Measurements from ENCODE around the gene DEFB110.

DEFB110 gene

GRCh38 chr6:49987749-49988148, 34.0 kb downstream of the DEFB110 start:
- TF ChIP-seq CTCF (IDR thresholded peaks at IDR 0.05; ENCODE audit: low read depth, low read length): no peak
- H3K4me3 ChIP-seq (replicated peaks in 1 of 2; ENCODE audit: low read depth in 2 of 2, low read length in 2 of 2): no peak overlapping the region

GRCh38 chr6:49986551-49986950, 35.2 kb downstream of the DEFB110 start:
- no peak for TF ChIP-seq CTCF (IDR thresholded peaks at IDR 0.05; ENCODE audit: low read depth, low read length)
- DNase-seq (ENCODE audit: low read depth in 2 of 2): no peak
- H3K4me3 ChIP-seq (replicated peaks in 1 of 2; ENCODE audit: low read depth in 2 of 2, low read length in 2 of 2): no peak overlapping the region

More at GRCh38 chr6:49987749-49988148, 34.0 kb downstream of the DEFB110 start:
- no peak for DNase-seq (ENCODE audit: low read depth in 2 of 2)

- no peak overlapping the region for H3K4me3 ChIP-seq (replicated peaks in 1 of 2; ENCODE audit: low read depth in 2 of 2, low read length in 2 of 2)
- TF ChIP-seq CTCF (IDR thresholded peaks at IDR 0.05; ENCODE audit: low read depth, low read length): no peak
- DNase-seq (ENCODE audit: low read depth in 2 of 2): no peak
These were observed 39.7 kb downstream of the DEFB110 start for GRCh38 chr6:49982046-49982445.

- DNase-seq (ENCODE audit: low read depth in 2 of 2): peak in 1 of 2 donors; percentile 15
- no peak overlapping the region for H3K4me3 ChIP-seq (replicated peaks in 1 of 2; ENCODE audit: low read depth in 2 of 2, low read length in 2 of 2)
- TF ChIP-seq CTCF (IDR thresholded peaks at IDR 0.05; ENCODE audit: low read depth, low read length): no peak
These were observed 40.9 kb downstream of the DEFB110 start for GRCh38 chr6:49980898-49981297.

GRCh38 chr6:49979584-49979983, 42.2 kb downstream of the DEFB110 start:
- no peak for TF ChIP-seq CTCF (IDR thresholded peaks at IDR 0.05; ENCODE audit: low read depth, low read length)
- no peak for DNase-seq (ENCODE audit: low read depth in 2 of 2)

GRCh38 chr6:49978332-49979226, 43.2 kb downstream of the DEFB110 start:
- TF ChIP-seq CTCF (IDR thresholded peaks at IDR 0.05; ENCODE audit: low read depth, low read length): no peak
- no peak overlapping the region for H3K4me3 ChIP-seq (replicated peaks in 1 of 2; ENCODE audit: low read depth in 2 of 2, low read length in 2 of 2)
- DNase-seq (ENCODE audit: low read depth in 2 of 2): no peak

More at GRCh38 chr6:49979584-49979983, 42.2 kb downstream of the DEFB110 start:
- H3K4me3 ChIP-seq (replicated peaks in 1 of 2; ENCODE audit: low read depth in 2 of 2, low read length in 2 of 2): no peak overlapping the region

All from cardiac fibroblast (primary cell).